IPS-18a (cell line): ENCODE results near the gene IER2.
"Not testable (repeated sequence)": the region's sequence is repeated elsewhere in the genome, so short reads cannot be mapped to it uniquely, and the experiment has no call there.

Experiments
- H3K27ac ChIP-seq: one replicate; pipeline ENCODE4 v1.5.1; 2013; ENCODE audit warnings: low read length
- H3K27me3 ChIP-seq: one replicate; pipeline ENCODE4 v1.6.1; 2013; ENCODE audit warnings: mild to moderate bottlenecking, low read length; ENCODE audit not compliant: control insufficient read depth, insufficient read depth
- H3K36me3 ChIP-seq: one replicate; pipeline ENCODE4 v1.6.1; 2013; ENCODE audit warnings: low read depth, low read length; ENCODE audit not compliant: control insufficient read depth
- H3K4me1 ChIP-seq: one replicate; pipeline ENCODE4 v1.6.1; 2013; ENCODE audit warnings: low read depth, low read length; ENCODE audit not compliant: control insufficient read depth
- H3K4me3 ChIP-seq: one replicate; pipeline ENCODE4 v1.5.1; 2013; ENCODE audit warnings: low read length
- H3K9ac ChIP-seq: one replicate; pipeline ENCODE4 v1.6.1; 2013; ENCODE audit warnings: mild to moderate bottlenecking, low read length, moderate library complexity
- H3K9me3 ChIP-seq: one replicate; pipeline ENCODE4 v1.6.1; 2013; ENCODE audit warnings: low read depth, low read length; ENCODE audit not compliant: control insufficient read depth

The IER2 gene

DNA sequence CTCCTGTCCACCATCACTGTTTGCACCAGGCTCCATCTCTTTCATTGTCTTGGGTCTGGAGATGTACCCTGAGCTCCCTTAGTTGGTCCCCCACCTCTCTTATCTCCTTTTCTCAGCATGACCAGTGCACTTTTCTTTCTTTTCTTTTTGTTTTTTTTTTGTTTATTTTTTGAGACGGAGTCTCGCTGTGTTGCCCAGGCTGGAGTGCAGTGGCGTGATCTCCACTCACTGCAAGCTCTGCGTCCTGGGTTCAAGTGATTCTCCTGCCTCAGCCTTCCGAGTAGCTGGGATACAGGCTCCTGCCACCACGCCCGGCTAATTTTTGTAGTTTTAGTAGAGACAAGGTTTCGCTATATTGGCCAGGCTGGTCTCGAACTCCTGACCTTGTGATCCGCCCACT lies 28.1 kb downstream of the IER2 start:
- not testable (repeated sequence) for H3K4me3 ChIP-seq, H3K4me1 ChIP-seq, H3K9me3 ChIP-seq, H3K27ac ChIP-seq, H3K9ac ChIP-seq, H3K36me3 ChIP-seq, H3K27me3 ChIP-seq

DNA sequence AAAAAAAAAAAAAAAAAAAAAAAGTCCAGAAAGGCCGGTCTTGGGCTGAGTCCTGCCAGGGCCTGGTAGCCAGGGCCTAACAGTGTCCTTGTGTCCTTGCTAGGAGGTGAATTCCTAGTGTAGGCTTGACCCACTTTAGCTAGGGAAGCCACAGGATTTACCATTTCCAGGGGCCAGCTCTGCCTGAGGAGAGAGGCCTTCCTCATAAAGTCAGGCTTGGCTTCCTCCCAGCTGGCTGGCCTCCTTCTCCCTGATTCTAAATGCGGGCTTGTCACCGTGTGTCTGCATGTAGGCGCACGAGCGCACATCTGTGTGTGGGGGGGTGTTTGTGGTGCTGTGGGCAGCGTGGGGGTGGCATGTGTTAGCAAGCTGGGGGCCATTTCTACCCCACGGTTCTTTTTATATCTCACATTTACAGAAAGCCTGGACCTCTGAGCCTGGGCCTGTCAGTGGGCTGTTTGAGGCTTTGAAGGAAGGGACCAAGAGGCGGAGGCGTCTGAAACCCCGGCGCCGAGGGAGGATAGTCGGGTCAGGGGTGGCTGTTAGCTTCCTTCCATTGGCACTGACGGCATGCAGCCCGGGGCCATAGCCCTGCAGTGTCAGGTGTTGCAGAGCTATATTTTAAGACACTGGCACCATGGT lies 31.7 kb downstream of the IER2 start:
- no peak overlapping the region for H3K27ac ChIP-seq
- H3K4me3 ChIP-seq = no peak overlapping the region
- H3K36me3 ChIP-seq = no peaks in the 10 kb centered on the region
- H3K4me1 ChIP-seq = no peaks in the 10 kb centered on the region
- H3K27me3 ChIP-seq = no peaks in the 10 kb centered on the region
- H3K9me3 ChIP-seq = no peaks in the 10 kb centered on the region
- no peak overlapping the region for H3K9ac ChIP-seq

DNA sequence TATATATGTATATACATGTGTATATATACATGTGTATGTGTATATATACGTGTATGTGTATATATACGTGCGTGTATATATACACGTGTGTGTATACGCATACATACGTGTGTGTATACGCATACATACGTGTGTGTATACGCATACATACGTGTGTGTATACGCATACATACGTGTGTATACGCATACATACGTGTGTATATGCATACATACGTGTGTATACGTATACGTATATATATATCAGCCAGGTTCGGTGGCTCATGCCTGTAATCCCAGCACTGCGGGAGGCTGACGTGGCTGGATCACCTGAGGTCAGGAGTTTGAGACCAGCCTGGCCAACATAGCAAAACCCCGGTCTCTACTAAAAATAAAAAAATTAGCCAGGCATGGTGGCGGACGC lies 34.7 kb downstream of the IER2 start:
- H3K4me1 ChIP-seq, H3K4me3 ChIP-seq, H3K27ac ChIP-seq, H3K36me3 ChIP-seq, H3K9ac ChIP-seq, H3K27me3 ChIP-seq, H3K9me3 ChIP-seq: not testable (repeated sequence)

DNA sequence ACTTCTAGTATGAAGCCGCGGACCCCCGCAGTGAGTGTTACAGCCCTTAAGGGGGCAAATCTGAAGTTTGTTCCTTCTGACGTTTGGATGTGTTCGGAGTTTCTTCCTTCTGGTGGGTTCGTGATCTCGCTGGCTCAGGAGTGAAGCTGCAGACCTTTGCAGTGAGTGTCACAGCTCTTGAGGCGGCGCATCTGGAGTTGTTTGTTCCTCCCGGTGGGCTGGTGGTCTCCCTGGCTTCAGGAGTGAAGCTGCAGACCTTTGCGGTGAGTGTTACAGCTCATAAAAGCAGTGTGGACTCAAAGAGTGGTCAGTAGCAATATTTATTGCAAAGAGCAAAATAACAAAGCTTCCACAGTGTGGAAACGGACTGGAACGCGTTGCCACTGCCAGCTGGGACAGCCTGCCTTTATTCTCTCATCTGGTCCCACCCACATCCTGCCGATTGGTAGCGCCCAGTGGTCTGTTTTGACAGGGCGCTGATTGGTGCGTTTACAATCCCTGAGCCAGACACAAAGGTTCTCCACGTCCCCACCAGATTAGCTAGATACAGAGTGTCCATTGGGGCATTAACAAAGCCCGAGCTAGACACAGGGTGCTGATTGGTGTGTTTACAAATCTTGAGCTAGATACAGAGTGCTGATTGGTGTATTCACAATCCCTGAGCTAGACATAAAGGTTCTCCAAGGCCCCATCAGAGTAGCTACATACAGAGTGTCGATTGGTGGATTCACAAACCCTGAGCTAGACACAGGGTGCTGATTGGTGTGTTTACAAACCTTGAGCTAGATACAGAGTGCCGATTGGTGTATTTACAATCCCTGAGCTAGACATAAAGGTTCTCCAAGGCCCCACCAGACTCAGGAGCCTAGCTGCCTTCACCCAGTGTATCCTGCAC lies 35.8 kb downstream of the IER2 start:
- not testable (repeated sequence) for H3K9me3 ChIP-seq, H3K9ac ChIP-seq, H3K27me3 ChIP-seq, H3K4me1 ChIP-seq, H3K36me3 ChIP-seq, H3K27ac ChIP-seq, H3K4me3 ChIP-seq

DNA sequence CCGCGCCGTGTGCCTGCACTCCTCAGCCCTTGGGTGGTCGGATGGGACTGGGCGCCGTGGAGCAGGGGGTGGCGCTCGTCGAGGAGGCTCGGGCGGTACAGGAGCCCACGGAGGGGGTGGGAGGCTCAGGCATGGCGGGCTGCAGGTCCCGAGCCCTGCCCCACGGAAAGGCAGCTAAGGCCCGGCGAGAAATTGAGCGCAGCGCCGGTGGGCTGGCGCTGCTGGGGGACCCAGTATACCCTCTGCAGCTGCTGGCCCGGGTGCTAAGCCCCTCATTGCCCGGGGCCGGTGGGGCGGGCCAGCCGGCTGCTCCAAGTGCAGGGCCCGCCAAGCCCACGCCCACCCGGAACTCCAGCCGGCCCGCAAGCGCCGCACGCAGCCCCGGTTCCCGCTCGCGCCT lies 36.5 kb downstream of the IER2 start:
- not testable (repeated sequence) for H3K9me3 ChIP-seq, H3K27ac ChIP-seq, H3K4me3 ChIP-seq, H3K4me1 ChIP-seq, H3K27me3 ChIP-seq, H3K36me3 ChIP-seq, H3K9ac ChIP-seq

DNA sequence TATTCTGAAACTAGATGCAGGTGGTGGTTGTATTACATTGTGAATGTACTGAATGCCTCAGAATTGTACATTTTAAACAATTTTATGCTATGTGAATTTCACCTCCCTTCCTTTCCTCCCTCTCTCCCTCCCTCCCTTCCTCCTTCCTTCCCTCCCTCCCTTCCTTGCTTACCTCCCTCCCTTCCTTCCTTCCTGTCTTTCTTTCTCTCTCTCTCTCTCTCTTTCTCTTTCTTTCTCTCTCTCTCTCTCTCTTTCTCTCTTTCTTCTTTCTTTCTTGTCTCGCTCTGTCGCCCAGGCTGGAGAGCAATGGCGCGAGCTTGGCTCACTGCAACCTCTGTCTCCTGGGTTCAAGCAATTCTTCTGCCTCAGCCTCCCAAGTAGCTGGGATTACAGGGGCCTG lies 37.2 kb downstream of the IER2 start:
- H3K36me3 ChIP-seq = no peaks in the 10 kb centered on the region
- H3K4me3 ChIP-seq = no peak overlapping the region
- H3K9me3 ChIP-seq = no peaks in the 10 kb centered on the region
- no peak overlapping the region for H3K27ac ChIP-seq
- no peaks in the 10 kb centered on the region for H3K4me1 ChIP-seq
- no peaks in the 10 kb centered on the region for H3K27me3 ChIP-seq
- H3K9ac ChIP-seq = no peak overlapping the region

DNA sequence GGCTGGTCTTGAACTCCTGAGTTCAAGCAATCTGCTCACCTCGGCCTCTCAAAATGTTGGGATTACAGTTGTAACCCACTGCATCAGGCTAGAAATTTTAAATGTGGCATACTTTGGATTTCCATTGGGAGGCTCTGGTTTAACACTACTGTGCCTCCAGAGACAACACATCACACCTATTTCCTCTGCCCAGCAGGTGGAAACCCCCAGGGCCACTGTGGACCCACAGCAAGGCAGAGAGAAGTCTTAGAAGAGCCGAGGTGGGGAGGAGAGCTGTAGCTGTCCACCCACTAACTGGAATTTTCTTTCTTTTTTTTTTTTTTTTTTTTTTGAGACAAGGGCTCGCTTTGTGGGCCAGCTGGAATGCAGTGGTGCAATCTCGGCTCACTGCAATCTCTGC lies 39.4 kb downstream of the IER2 start:
- Histone ChIP-seq H3K9me3 (no peaks in the 10 kb centered on the region), H3K4me3 (no peak overlapping the region), H3K27me3 (no peaks in the 10 kb centered on the region), H3K4me1 (no peaks in the 10 kb centered on the region), H3K27ac (no peak overlapping the region), H3K9ac (no peak overlapping the region), H3K36me3 (no peaks in the 10 kb centered on the region)

DNA sequence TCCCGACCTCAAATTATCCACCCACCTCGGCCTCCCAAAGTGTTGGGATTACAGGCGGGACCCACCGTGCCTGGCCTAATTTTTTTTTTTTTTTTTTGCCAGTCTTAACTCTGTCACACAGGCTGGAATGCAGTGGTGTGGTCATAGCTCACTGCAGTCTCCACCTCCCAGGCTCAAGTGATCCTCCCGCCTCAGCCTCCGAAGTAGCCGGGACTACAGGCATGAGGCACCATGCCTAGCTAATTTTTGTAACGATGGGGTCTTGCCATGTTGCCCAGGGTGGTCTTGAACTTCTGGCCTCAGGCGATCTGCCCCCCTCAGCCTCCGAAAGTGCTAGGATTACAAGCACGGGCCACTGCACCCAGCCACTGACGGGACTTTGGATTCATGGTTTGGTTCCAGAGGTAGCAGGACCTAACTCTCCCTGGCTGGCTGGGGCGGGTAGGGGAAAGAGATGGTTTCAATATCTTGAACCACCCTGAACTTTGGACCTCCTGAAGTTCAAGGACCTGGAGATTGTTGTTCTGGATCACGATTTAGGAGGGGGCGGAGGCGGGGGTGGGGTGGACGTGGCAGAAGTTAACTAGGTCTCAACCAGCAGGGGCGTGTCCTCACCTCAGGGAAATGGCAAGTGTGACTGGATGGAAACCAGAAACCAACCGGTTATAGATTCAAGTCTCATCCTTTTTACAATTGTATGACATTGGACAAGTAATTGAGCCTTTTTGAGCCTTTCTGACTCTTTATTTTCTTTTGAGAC lies 40.8 kb downstream of the IER2 start:
- Histone ChIP-seq H3K27me3 (no peaks in the 10 kb centered on the region), H3K36me3 (no peaks in the 10 kb centered on the region), H3K4me3 (no peak overlapping the region), H3K9ac (no peak overlapping the region), H3K4me1 (no peaks in the 10 kb centered on the region), H3K9me3 (no peaks in the 10 kb centered on the region), H3K27ac (no peak overlapping the region)

DNA sequence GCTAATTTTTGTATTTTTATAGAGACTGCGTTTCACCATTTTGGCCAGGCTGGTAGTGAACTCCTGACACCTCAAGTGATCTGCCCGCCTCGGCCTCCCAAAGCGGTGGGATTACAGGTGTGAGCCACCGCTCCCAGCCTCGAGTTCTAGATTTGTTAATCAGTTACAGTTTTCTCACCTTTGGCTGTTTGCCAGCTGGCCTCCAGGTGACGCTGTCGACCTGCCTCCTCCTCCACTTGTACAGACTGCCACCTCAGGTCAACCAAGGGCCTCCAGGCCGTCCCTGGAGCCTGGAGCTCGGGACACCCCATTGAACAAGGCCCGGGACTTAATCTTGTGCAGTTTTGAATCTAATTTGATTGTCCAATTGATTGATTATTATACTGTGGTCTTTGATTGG lies 45.5 kb downstream of the IER2 start:
- no peaks in the 10 kb centered on the region for H3K9me3 ChIP-seq
- no peaks in the 10 kb centered on the region for H3K27me3 ChIP-seq
- H3K9ac ChIP-seq = no peak overlapping the region
- H3K36me3 ChIP-seq = no peaks in the 10 kb centered on the region
- H3K4me1 ChIP-seq = no peaks in the 10 kb centered on the region
- H3K4me3 ChIP-seq = no peak overlapping the region
- no peak overlapping the region for H3K27ac ChIP-seq

DNA sequence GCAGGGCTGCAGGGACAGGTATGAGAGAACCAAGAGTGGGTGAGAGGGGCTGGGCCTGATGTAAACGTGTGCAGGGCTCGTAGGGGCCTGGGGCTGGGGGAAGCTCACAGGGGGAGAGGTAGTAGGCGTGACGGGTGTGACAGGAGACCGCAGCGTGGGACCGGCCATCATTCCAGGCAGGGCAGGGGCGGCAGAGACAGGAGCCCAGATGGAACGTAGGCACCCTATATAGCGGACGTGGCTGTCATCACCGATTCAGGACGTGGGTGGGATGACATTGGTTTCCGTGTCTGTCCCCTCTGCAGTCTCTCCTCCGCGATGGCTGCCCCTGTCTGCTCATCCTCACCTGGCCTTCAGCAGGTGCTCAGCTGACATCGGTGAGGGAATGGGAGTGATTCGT lies 48.4 kb downstream of the IER2 start:
- H3K4me1 ChIP-seq = no peaks in the 10 kb centered on the region
- H3K9me3 ChIP-seq = no peaks in the 10 kb centered on the region
- H3K27me3 ChIP-seq = no peaks in the 10 kb centered on the region
- H3K27ac ChIP-seq = no peak overlapping the region
- no peaks in the 10 kb centered on the region for H3K36me3 ChIP-seq
- no peak overlapping the region for H3K4me3 ChIP-seq
- no peak overlapping the region for H3K9ac ChIP-seq

DNA sequence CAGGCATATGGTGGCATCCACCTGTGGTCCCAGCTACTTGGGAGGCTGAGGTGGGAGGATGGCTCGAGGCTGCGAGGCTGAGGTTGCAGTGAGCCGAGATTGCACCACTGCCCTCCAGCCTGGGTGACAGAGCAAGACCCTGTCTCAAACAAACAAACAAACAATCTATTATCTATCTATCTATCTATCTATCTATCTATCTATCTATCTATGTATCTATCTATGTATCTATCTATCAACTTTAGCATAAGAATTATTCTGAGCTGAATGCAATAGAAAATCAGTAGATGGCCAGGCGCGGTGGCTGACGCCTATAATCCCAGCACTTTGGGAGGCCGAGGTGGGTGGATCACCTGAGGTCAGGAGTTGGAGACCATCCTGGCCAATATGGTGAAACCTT lies 51.9 kb downstream of the IER2 start:
- not testable (repeated sequence) for H3K9me3 ChIP-seq, H3K9ac ChIP-seq, H3K4me1 ChIP-seq, H3K27ac ChIP-seq, H3K4me3 ChIP-seq, H3K36me3 ChIP-seq, H3K27me3 ChIP-seq
